GM18907 (cell line): ENCODE results near the gene CSNK1D.

Source experiments
- ATAC-seq: cut with Tn5 transposase; IDR thresholded peaks from one replicate; pipeline ENCODE4 v1.9.1; 2021; ENCODE audit warnings: mild to moderate bottlenecking, moderate library complexity; ENCODE audit not compliant: unreplicated experiment

Gene CSNK1D

DNA sequence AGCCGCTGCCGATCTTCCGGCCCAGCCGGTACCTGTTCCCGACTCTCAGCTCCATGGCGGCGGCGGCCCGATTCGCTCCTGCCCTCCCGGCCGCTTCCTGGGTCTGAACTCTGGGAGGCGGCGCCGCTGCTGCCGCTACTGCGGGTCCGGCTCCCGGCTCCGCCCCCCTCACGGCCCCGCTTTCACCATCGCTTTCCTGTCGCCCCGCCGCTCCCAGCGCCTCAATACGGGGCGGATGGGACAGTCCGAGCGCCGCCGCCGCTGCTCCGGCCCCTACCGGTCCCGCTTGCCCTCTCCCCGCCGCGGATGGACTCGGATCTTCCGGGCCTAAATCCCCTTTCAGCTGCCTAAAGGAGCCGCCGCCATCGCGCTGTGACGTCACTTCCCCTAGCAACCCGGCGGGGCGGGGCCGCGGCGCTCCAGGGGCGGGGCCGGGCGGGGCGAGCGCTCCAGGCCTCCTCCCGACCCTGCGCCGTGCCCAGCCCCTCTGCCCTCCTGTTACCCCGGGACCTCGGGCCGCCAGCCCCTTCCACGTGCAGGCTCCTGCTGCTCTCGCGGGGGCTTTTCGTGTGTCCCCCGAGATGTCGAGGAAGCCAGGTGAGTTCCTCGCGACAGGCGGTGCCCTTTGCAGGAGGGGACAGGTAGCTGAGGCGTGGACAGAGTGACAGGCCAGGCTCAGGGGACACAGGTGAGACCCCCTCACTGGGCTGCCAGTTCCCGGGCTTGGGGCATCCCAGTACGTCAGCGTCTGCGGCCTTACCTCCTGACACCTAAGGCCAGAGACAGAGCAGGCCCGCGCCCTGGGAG, at the start of gene CSNK1D:
Gene CSNK1D, minus strand, starts transcription at position 374 of the 807 bp plus-strand sequence. Its CDS starts 319 bp downstream, at position 55.
- peak; percentile 71 for ATAC-seq

DNA sequence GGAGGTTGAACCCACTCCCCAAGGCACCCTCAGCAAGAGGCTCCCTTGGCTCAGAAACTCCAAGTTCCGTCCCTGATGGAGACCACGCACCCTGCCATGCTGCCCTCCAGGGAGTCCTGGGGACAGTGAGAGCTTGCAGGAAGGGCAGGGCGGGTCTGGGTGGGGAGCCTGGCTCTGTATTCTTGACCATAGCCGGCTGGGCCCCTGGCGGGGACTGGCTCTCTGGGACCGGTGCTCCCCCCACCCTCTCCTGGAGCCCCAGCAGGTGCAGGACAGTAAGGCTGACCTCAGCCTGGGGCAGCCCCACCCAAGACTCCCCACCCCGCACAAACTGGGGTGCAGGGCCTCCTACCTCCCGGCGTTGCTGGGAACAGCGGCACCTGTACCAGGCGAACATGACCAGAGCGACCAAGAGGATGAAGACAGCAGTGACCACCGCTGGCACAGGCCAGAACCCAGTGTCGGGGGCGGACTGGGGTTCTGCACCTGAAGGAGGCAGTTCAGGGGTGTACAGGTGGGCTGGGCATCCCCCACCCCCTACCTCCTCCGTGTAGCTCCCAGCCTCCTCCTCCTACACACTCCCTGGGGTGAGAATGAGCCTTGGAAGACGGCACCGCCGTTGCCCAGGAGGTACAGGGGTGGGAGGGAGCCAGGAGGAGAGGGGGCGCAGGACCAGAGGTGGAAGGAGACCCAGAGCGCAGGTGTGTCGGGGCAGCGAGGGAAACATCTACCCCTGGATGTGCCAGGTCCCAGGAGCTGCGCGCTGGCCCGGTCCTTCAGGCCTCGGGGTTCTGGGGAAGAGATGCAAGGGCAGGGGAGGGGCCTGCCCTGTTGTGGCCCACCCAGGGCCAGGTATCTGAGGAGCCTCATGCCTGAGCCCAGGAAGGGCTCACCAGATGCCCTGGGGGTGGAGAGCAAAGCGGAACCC, 49.3 kb upstream of the CSNK1D start:
- ATAC-seq, result no peak

GRCh38 chr17:82321947-82322466, 48.5 kb upstream of the CSNK1D start:
- no peak for ATAC-seq

GRCh38 chr17:82320956-82321927, 47.7 kb upstream of the CSNK1D start:
- ATAC-seq, result no peak

GRCh38 chr17:82320140-82320840, 46.8 kb upstream of the CSNK1D start:
- ATAC-seq, result no peak

DNA sequence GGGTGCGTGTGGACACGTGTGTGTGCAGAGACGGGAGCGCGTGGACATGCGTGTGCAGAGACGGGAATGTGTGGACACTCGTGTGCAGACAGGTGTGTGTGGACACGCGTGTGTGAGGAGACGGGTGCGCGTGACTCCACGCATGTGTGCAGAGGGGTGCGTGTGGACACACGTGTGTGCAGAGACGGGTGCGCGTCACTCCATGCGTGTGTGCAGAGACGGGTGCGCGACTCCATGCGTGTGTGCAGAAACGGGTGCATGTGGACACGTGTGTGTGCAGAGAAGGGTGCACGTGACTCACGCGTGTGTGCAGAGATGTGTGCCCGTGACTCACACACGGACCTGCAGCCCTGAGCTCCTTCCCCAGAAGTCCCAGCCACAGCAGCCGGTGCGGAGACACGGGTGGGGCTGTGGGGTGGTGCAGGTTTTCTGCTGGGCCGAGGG, 46.1 kb upstream of the CSNK1D start:
- ATAC-seq, result no peak

- no peak for ATAC-seq
These were observed 45.5 kb upstream of the CSNK1D start for GRCh38 chr17:82318772-82319606.

DNA sequence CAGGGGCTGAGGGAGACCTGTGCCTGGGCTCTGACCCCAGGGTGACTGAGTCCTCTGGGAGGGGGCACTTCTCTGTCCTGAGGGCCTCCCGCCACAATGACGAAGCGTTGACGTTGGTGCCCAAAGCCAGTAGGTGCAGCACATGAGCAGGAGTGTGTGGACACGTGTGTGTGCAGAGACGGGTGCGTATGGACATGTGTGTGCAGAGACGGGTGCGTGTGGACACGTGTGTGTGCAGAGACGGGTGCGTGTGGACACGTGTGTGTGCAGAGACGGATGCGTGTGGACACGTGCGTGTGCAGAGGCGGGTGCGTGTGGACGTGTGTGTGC, 44.6 kb upstream of the CSNK1D start:
- no peak for ATAC-seq

- ATAC-seq, result no peak
These were observed 44.1 kb upstream of the CSNK1D start, which contains the start of gene CD7 for GRCh38 chr17:82317394-82318168. TSS of gene CD7 (minus strand) at chr17:82317608. CDS start at chr17:82317495, 113 bp downstream.

DNA sequence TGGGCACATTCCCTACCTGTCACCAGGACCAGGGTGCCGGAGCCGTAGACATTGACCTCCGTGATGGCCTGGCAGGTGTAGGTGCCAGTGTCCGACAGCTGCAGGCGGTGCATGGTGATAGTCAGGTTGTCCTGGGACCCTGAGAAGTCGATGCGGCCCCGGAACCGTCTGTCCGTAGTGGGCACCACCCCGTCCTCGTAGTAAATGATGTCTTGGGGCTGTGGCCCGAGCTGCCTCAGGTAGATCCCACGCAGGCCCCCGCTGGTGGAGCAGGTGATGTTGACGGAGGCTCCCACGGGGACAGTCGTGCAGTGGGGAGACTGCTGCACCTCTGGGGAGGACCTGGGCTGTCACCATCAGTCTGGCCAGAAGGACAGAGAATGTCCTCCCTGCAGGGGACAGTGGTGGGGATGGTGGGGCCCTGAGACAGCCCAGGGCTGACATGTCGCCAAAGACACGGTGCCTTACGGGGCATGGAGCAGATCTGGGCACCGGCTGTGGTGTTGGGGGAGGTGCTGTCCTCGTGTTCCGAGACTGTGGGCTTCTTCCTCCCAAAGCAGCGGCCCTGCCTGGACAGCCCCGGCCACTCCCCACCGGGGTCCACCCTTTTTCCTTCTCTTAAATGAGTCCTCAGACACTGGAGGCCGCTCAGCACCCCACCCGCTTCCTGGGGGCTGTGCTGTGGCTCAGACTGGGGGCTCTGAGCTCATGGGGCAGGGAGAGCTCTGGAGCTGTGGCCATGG, 43.3 kb upstream of the CSNK1D start:
- no peak for ATAC-seq

- ATAC-seq, result no peak
These were observed 42.3 kb upstream of the CSNK1D start for GRCh38 chr17:82315703-82316358.

DNA sequence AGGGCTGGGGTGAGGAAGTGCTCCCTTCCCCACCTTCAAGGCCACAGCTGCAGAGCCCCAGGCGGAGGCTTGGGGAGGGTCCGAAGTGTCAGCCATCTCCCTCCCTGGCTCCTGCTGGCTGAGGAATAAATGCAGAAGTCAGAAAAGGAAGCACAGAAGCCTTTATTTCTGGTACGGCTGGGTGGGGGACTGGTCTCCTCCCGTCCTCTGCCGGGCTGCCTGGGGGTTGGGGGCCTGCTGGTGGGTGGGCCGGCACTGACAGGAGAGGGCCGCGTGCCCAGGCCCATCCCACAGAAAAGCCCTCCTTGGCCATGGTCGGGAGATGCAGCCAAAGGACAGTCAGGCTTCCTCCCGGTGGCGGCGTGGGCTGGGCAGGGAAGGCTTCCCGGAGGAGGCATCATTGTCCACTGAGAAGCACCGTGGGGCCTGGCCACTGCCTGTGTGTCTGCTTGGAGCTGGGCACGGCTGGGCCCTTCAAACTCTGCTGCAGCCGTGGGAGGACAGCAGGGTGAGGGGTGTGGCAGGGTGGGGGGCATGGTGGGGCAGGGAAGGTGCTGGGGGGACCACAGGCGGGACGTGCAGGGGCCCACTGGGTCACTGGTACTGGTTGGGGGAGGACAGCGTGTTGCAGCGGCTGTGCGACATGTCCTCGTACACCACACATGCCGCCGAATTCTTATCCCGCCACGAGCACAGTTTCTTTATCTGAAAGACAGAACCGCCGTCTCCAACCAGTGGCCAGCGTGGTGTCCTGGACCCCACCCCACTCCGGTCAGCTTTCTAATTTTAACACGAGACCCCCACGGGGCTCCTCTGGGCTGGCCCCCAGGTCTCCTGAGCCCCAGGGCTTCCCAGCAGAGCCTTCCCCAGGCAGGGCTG, 41.5 kb upstream of the CSNK1D start:
- ATAC-seq, result no peak

GRCh38 chr17:82314012-82314726, 40.7 kb upstream of the CSNK1D start:
- no peak for ATAC-seq

GRCh38 chr17:82313195-82314011, 39.9 kb upstream of the CSNK1D start:
- ATAC-seq, result no peak
